GM12864 (cell line): ENCODE data around the gene BEX1.
"Not testable (repeated sequence)": the region's sequence is repeated elsewhere in the genome, so short reads cannot be mapped to it uniquely, and the experiment has no call there.

Experiments used
- DNase-seq: peaks from one replicate; pipeline ENCODE4 v3.0.0-alpha.2; 2011; ENCODE audit warnings: low read depth
- H3K4me3 ChIP-seq: 2 replicates; pipeline ENCODE4 v1.5.1; 2011; ENCODE audit warnings: mild to moderate bottlenecking, low read depth, low read length, control low read depth
- TF ChIP-seq, protein P1 (sequence below): IDR thresholded peaks from 2 replicates; pipeline ENCODE4 v1.5.1; 2011; ENCODE audit warnings: low read depth, mild to moderate bottlenecking, moderate library complexity, low read length, control low read depth, inconsistent platforms; ENCODE audit errors: missing control alignments

The BEX1 gene

DNA sequence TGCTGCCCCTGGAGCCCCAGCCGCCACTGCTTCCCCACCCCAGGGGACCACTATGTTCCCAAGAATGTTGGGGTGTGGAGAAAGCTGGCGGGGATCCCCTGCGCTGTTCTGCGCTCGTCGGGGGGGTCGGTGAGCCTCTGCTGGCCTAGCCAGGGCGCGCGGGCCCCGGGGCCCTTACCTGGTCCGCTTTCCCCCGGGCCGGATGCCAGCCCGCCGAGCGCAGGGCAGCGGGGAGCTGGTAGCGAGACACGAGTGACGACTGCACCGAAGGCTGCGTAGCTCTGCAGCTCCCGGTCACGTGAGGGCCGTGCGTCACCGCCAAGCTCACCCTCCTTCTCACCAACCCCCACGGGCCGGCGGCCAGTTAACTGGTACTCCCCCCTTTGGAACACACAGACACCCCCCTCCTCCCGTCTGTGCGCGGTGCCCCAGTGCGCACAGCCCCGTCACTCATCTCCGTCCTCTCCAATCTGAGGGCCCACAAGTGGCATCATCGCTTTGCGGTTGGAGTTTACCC, at the start of gene BEX1:
TSS of gene BEX1 (minus strand) at position 254 of the 517 bp plus-strand sequence. CDS start 897 bp downstream, outside the sequence.
- no peak within 1 kb of the TSS for H3K4me3 ChIP-seq
- DNase-seq: no peak
- TF ChIP-seq, protein P1, sequence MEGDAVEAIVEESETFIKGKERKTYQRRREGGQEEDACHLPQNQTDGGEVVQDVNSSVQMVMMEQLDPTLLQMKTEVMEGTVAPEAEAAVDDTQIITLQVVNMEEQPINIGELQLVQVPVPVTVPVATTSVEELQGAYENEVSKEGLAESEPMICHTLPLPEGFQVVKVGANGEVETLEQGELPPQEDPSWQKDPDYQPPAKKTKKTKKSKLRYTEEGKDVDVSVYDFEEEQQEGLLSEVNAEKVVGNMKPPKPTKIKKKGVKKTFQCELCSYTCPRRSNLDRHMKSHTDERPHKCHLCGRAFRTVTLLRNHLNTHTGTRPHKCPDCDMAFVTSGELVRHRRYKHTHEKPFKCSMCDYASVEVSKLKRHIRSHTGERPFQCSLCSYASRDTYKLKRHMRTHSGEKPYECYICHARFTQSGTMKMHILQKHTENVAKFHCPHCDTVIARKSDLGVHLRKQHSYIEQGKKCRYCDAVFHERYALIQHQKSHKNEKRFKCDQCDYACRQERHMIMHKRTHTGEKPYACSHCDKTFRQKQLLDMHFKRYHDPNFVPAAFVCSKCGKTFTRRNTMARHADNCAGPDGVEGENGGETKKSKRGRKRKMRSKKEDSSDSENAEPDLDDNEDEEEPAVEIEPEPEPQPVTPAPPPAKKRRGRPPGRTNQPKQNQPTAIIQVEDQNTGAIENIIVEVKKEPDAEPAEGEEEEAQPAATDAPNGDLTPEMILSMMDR: no peak

DNA sequence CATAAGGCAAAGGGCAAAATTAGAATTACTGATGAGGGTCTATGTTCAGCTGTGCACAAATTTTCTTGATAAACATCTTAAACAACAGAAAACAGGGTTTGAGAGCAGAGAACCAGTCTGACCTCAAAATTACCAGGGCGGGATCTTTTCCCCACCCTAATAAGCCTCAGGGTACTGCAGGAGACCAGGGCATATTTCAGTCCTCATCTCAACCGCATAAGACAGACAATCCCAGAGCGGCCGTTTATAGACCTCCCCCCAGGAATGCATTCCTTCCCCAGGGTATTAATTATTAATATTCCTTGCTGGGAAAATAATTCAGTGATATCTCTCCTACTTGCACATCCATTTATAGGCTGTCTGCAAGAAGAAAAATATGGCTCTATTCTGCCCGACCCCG, 45.5 kb upstream of the BEX1 start:
- H3K4me3 ChIP-seq, DNase-seq: not testable (repeated sequence)

DNA sequence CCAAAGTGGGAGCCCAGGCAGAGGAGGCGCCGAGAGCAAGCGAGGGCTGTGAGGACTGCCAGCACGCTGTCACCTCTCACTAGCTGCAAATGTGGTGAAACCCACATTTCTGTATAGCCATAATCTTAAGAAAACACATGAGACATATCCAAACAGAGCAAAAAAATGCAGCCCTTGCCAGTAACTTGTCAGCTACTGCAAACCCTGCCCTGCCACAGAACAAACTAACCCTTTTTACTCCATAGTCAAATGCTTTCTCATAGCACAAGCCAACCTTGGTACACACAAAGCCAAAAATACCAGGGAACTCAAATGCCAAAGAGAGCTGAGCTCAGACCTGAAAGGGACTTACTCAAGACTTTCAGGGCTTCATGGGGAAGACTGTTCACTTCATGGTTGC, 43.9 kb upstream of the BEX1 start:
- TF ChIP-seq, protein P1: no peak
- DNase-seq: no peak

DNA sequence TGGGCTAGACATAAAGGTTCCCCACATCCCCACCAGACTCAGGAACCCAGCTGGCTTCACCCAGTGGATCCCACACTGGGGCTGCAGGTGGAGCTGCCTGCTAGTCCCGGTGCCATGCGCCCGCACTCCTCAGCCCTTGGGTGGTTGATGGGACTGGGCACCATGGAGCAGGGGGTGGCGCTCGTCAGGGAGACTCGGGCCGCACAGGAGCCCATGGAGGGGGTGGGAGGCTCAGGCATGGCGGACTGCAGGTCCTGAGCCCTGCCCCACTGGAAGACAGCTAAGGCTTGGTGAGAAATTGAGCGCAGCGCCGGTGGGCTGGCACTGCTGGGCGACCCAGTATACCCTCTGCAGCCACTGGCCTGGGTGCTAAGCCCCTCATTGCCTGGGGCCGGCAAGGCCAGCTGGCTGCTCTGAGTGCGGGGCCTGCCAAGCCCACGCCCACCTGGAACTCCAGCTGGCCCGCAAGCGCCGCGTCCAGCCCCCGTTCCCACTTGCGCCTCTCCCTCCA, 43.3 kb upstream of the BEX1 start:
- H3K4me3 ChIP-seq, DNase-seq: not testable (repeated sequence)

More for the DNA sequence above, 43.9 kb upstream of the BEX1 start:
- no peak overlapping the region for H3K4me3 ChIP-seq

DNA sequence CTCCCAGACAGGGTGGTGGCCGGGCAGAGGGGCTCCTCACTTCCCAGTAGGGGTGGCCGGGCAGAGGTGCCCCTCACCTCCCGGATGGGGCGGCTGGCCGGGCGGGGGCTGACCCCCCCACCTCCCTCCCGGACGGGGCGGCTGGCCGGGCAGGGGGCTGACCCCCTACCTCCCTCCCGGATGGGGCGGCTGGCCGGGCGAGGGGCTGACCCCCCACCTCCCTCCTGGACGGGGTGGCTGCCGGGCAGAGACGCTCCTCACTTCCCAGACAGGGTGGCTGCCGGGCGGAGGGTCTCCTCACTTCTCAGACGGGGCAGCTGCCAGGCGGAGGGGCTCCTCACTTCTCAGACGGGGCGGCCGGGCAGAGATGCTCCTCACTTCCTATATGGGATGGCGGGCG, 40.4 kb upstream of the BEX1 start:
- DNase-seq, H3K4me3 ChIP-seq: not testable (repeated sequence)

DNA sequence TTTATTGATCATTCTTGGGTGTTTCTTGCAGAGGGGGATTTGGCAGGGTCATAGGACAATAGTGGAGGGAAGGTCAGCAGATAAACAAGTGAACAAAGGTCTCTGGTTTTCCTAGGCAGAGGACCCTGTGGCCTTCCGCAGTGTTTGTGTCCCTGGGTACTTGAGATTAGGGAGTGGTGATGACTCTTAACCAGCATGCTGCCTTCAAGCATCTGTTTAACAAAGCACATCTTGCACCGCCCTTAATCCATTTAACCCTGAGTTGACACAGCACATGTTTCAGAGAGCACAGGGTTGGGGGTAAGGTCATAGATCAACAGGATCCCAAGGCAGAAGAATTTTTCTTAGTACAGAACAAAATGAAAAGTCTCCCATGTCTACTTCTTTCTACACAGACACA, 39.9 kb upstream of the BEX1 start:
- H3K4me3 ChIP-seq, DNase-seq: not testable (repeated sequence)

DNA sequence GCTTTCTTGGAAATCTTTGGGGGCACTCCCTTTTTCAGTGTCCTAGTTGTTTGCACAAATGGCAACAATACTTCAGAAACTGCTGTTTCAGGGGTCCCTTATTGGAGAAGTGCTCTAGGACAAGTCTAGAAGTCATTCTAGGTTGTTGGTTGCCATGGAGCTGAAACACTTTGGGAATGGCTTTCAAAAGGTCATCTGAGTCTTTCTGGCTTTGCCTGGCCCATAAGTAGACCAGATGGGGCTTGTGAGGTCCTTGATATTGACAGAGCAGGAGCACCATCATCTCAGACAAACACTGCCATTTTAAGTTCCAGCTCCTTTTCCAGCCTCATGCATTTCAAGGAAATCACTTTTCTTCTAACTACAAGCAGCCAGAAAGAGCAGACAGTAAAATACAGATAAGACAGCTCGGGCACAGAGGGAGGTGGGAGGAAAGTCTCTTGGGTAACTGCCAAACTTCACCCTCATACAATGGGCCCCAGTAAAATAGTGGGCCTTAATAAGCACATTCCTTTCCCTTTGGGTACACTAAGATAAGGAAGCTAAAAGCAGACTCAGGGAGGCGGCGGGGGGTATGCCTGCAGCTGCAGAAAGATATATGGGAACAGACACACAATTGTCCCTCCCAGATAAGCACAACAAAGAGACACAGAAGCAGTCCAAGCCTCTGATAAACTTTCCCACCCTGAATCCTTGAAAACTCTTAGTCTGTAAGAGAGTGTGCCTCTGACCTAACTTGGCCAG, 37.5 kb upstream of the BEX1 start:
- no peak overlapping the region for H3K4me3 ChIP-seq
- no peak for DNase-seq
- TF ChIP-seq, protein P1: no peak

DNA sequence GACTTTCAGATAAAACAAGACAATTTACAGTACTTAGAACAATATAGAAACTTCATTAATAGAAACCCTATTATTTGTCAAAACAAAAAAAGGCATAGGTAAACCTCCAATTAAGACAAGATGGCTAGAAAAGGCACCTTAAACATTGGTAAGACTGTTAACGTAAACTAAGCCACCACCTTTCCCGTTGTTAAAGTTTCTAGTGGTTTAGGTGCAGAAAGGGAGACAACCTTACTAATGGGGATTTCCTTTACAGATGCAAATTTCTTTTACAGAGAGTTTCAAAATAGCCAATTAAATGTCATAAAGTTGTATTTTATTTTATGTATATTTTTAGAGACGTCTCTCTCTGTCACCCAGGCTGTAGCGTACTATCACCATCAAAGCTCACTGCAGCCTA, 36.5 kb upstream of the BEX1 start:
- TF ChIP-seq, protein P1: no peak
- no peak overlapping the region for H3K4me3 ChIP-seq
- DNase-seq: no peak

DNA sequence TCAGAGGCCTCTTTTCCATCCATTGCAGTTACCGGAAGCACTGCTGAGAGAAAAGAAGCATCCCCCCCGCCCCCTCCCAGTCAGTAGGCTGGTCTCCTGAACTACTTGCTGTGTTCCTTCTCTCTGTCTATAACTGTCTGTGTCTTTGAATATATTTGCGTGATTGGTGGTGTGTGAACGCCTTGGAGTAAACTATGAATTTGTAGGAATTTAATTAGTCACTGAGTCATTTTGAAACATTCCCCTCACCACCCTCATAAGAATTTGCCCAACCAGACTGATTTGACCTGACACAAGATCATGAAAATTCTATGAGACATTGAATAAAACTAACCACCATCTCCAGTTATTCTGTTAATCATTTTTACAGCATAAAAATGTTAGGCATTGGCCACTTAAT, 35.7 kb upstream of the BEX1 start:
- TF ChIP-seq, protein P1: no peak
- DNase-seq: no peak

More for the DNA sequence above, 35.7 kb upstream of the BEX1 start:
- H3K4me3 ChIP-seq: no peak overlapping the region
